Measurements from ENCODE around the gene AIF1L.

- no peak for TF ChIP-seq CTCF (IDR thresholded peaks at IDR 0.05)
- no peak for TF ChIP-seq POLR2A (IDR thresholded peaks at IDR 0.05)
- TF ChIP-seq POLR2AphosphoS5 (IDR thresholded peaks at IDR 0.05), result no peak
Measured at GRCh38 chr9:131138676-131139075, 42.3 kb downstream of the AIF1L start.

All from breast epithelium (tissue), 3 donors.